Measurements from ENCODE around the gene VSIG10L2.

GRCh38 chr11:125942771-125943428 is 2.9 kb upstream of the VSIG10L2 start:
- TF ChIP-seq CTCF (IDR thresholded peaks at IDR 0.05), result no peak
- TF ChIP-seq POLR2A (IDR thresholded peaks at IDR 0.05), result no peak

Measured in esophagus squamous epithelium (tissue), 4 donors.